K562 (cell line): ENCODE data around the gene OVCA2. TPM values are rescaled to one million over a fixed set of nuclear protein-coding genes. Genes with fewer than 3 reads are reported as not detected.

Experiments
- ATAC-seq: fragments of 200-7000 bp; cut with Tn5 transposase; 3 replicates; pipeline ENCODE4 v1.9.1; 2020; ENCODE audit warnings: moderate library complexity
- BruUV-seq: library from RNA; stranded (reverse); fragments of 400-500 nt; replicated peaks from 2 replicates; lab custom pipeline; 2021; lab: Mats Ljungman, UMichigan
- CTCF ChIA-PET: fragments of 300-600 bp; formaldehyde crosslinking; extraction: SDS; loops from one replicate; lab custom pipeline; 2021; ENCODE audit warnings: low intra/inter-chr PET ratio; lab: Yijun Ruan, JAX
- POLR2A ChIA-PET: fragments of 300-600, 350-650 bp; sonication (Branson Sonifier 250); formaldehyde crosslinking; extraction: SDS; loops from one replicate; lab custom pipeline; 2021; ENCODE audit warnings: antibody characterized with exemption, inconsistent platforms; lab: Yijun Ruan, JAX
- DNase-seq, 4 experiments: peaks; one replicate each; pipeline versions ENCODE4 v3.0.0 to v3.0.0-alpha.2; 2011 to 2018; ENCODE audit warnings: low spot score in 3 of 4, mixed read lengths in 3 of 4; ENCODE audit errors: extremely low read depth in 1 of 4
- FAIRE-seq: peaks from 2 replicates; lab custom pipeline; 2011; peaks lifted over from hg19 to GRCh38; lab: Jason Lieb, UNC
- H2AFZ ChIP-seq: 2 replicates; pipeline ENCODE4 v1.6.0; 2011; ENCODE audit warnings: low read depth, low read length, control low read depth, inconsistent platforms
- H3K27ac ChIP-seq: fragments of 200-600 bp; 3 replicates; pipeline ENCODE4 v1.8.0; 2011; ENCODE audit warnings: low read depth, mild to moderate bottlenecking, control low read depth, inconsistent platforms, low read length, moderate library complexity, mixed read lengths; ENCODE audit errors: extremely low read depth
- H3K27me3 ChIP-seq, 2 experiments: fragments of 300-600 bp in 1 of 2; 2 replicates in 1 of 2; 3 replicates in 1 of 2; pipeline versions ENCODE4 v1.6.0 to v1.8.0; 2011; ENCODE audit warnings: inconsistent platforms in 2 of 2, low read length in 2 of 2, mild to moderate bottlenecking in 1 of 2, mixed read lengths in 1 of 2, moderate library complexity in 1 of 2; ENCODE audit not compliant: control insufficient read depth in 2 of 2, insufficient read depth in 2 of 2
- H3K36me3 ChIP-seq: fragments of 300-600 bp; 3 replicates; pipeline ENCODE4 v1.8.0; 2011; ENCODE audit warnings: mild to moderate bottlenecking, low read length, inconsistent platforms; ENCODE audit not compliant: control insufficient read depth, insufficient read depth
- H3K4me1 ChIP-seq, 2 experiments: fragments of 200-600 bp in 1 of 2; replicated peaks in 1 of 2; 2 replicates in 1 of 2; 3 replicates in 1 of 2; pipeline versions ENCODE4 v1.5.1 to v1.8.0; 2011; ENCODE audit warnings: inconsistent platforms in 2 of 2, low read length in 2 of 2, mild to moderate bottlenecking in 1 of 2, mixed read lengths in 1 of 2, moderate library complexity in 1 of 2; ENCODE audit not compliant: control insufficient read depth in 2 of 2, insufficient read depth in 2 of 2
- H3K4me2 ChIP-seq: 2 replicates; pipeline ENCODE4 v1.6.1; 2011; ENCODE audit warnings: low read length, control low read depth, inconsistent platforms, mixed read lengths; ENCODE audit not compliant: insufficient read depth
- H3K4me3 ChIP-seq: fragments of 200-600 bp; sonication (generic), shearing (Covaris generic); 2 replicates; pipeline ENCODE4 v1.5.1; 2016; ENCODE audit warnings: control low read depth, inconsistent platforms
- H3K79me2 ChIP-seq: fragments of 200-600 bp; 3 replicates; pipeline ENCODE4 v1.8.0; 2011; ENCODE audit warnings: low read length, inconsistent platforms; ENCODE audit not compliant: control insufficient read depth, insufficient read depth
- H3K9ac ChIP-seq, 2 experiments: 2 replicates each; pipeline versions ENCODE4 v1.6.0 to v1.6.1; 2011; ENCODE audit warnings: low read depth in 2 of 2, low read length in 2 of 2, control low read depth in 1 of 2, inconsistent platforms in 1 of 2, mild to moderate bottlenecking in 1 of 2, mixed read lengths in 1 of 2; ENCODE audit not compliant: insufficient read depth in 1 of 2
- H3K9me1 ChIP-seq: one replicate; pipeline ENCODE4 v1.6.0; 2011; ENCODE audit warnings: inconsistent platforms, mild to moderate bottlenecking, low read length, moderate library complexity; ENCODE audit not compliant: control insufficient read depth, insufficient read depth
- H3K9me3 ChIP-seq: replicated peaks from 2 replicates; pipeline ENCODE4 v1.5.1; 2011; ENCODE audit warnings: low read depth, low read length, inconsistent platforms; ENCODE audit not compliant: control insufficient read depth, insufficient read depth
- H4K20me1 ChIP-seq: replicated peaks from 2 replicates; pipeline ENCODE4 v1.6.1; 2011; ENCODE audit warnings: low read length, inconsistent platforms, mixed read lengths; ENCODE audit not compliant: control insufficient read depth, insufficient read depth
- ARID3A ChIP-seq: IDR thresholded peaks from 2 replicates; pipeline ENCODE4 v1.6.1; 2012; ENCODE audit warnings: low read depth, low read length, improper control_type of control experiment, borderline replicate concordance
- E4F1 ChIP-seq: fragments of 250-450 bp; sonication (Bioruptor Pico); IDR thresholded peaks from 2 replicates; pipeline ENCODE4 v1.5.0; 2021; ENCODE audit warnings: mild to moderate bottlenecking, borderline replicate concordance
- GATAD2B ChIP-seq: fragments of 450-650 bp; IDR thresholded peaks from 2 replicates; pipeline ENCODE4 v1.6.1; 2017; ENCODE audit warnings: mild to moderate bottlenecking, borderline replicate concordance
- NFRKB ChIP-seq: fragments of 450-650 bp; IDR thresholded peaks from 2 replicates; pipeline ENCODE4 v1.6.1; 2016; ENCODE audit warnings: low read depth
- POLR3A ChIP-seq: IDR thresholded peaks from 2 replicates; pipeline ENCODE4 v1.6.1; 2011; ENCODE audit warnings: borderline replicate concordance, mild to moderate bottlenecking, moderate library complexity; ENCODE audit not compliant: insufficient read length, insufficient read depth; ENCODE audit errors: extremely low read depth
- SAFB ChIP-seq: fragments of 200-400 bp; formaldehyde crosslinking; IDR thresholded peaks from 2 replicates; pipeline ENCODE4 v1.6.1; 2017; ENCODE audit warnings: low read depth, low read length, borderline replicate concordance
- TOE1 ChIP-seq, 2 experiments: fragments of 450-650 bp in 1 of 2; sonication (generic) in 1 of 2; formaldehyde crosslinking in 1 of 2; IDR thresholded peaks; 2 replicates each; pipeline versions ENCODE4 v1.7.1 to v1.8.0; 2016 to 2022; ENCODE audit warnings: borderline replicate concordance in 2 of 2, mild to moderate bottlenecking in 2 of 2, antibody characterized with exemption in 1 of 2, inconsistent platforms in 1 of 2, low read depth in 1 of 2, missing genetic modification reagents in 1 of 2, moderate library complexity in 1 of 2
- WGBS: fragments of 100-300 bp; shearing (Covaris generic); methylation state at CpG from one replicate; pipeline ENCODE4 v1.1.6; 2016; ENCODE audit warnings: low coverage, mixed read lengths; ENCODE audit not compliant: insufficient coverage; ENCODE audit errors: missing lambda C conversion rate; 5-methylcytosine and 5-hydroxymethylcytosine counted together
- in situ Hi-C: fragments of 300-500 bp; cut with MboI; formaldehyde crosslinking; loops from 4 replicates; pipeline ENCODE4 v1.15.0; 2018; ENCODE audit warnings: inconsistent platforms, mixed read lengths
- intact Hi-C: fragments of 100-400 bp; cut with micrococcal nuclease; formaldehyde crosslinking; loops from 2 replicates; pipeline ENCODE4 v1.14.2; 2022
- polyA plus RNA-seq, 8 experiments: library from polyadenylated mRNA; depleted of rRNA in 4 of 8; stranded (reverse) in 5 of 8; unstranded in 3 of 8; fragments of >200 nt; fragmentation: Nextera tagmentation in 2 of 8; fragmentation: Illumina TruSeq in 1 of 8; extraction: Ambion mirVana in 2 of 8; extraction: Trizol in 1 of 8; gene quantifications; 2 replicates each; pipeline versions ENCODE4 v1.2.1 to v1.2.3, GENCODE V29; 2011 to 2014; ENCODE audit warnings: inconsistent platforms in 1 of 8, missing spikeins in 1 of 8
- total RNA-seq, 7 experiments: library from RNA; depleted of rRNA in 6 of 7; stranded (reverse); fragments of >200 nt in 6 of 7; fragmentation: Illumina TruSeq in 2 of 7; extraction: Trizol in 2 of 7; gene quantifications; 2 replicates each; pipeline versions ENCODE4 v1.2.1 to v1.2.3, GENCODE V29; 2011 to 2021; ENCODE audit warnings: low replicate concordance in 1 of 7

The OVCA2 gene
- total and polyA plus RNA-seq, 9 of the 15 experiments (the other 6 are each of a cell fraction or from before 2014, with no cell fraction given): 3.0 to 23.7 (median 14.1) TPM

GRCh38 chr17:2033153-2033552 lies 8.7 kb upstream of the OVCA2 start:
- TF ChIP-seq SAFB (no peak), E4F1 (CRISPR knock-in tag) (no peak), POLR3A (no peak), TOE1 (IDR thresholded peaks at IDR 0.05; ENCODE audit: borderline replicate concordance) (no peak), TOE1 (CRISPR knock-in tag; IDR thresholded peaks at IDR 0.05; ENCODE audit: borderline replicate concordance, low read depth) (no peak), ARID3A (no peak), NFRKB (no peak), GATAD2B (no peak)
- 0 out of 2 replicates have a peak, but pooled peaks cover 2% of the 10 kb centered on the region for H4K20me1 ChIP-seq
- WGBS: 79% methylated on average over 7 of the region's 7 CpGs
- no peaks in the 10 kb centered on the region for H3K27me3 ChIP-seq
- ChIA-PET CTCF (no interaction called here), POLR2A (interaction anchor here (0.7 kb wide), 1 partner anchor 419 kb away, joined by 3 read pairs; no protein-coding TSS in a partner anchor)
- H3K9me1 ChIP-seq: no peaks in the 10 kb centered on the region
- no peak overlapping the region for H3K4me3 ChIP-seq
- peaks cover 5 to 17% of the 10 kb centered on the region in 2 experiments; a peak in 4 of 5 replicates for H3K4me1 ChIP-seq
- no peaks in the 10 kb centered on the region for H3K9me3 ChIP-seq
- ATAC-seq (no peak), DNase-seq (no peak), FAIRE-seq (no peak)
- intact Hi-C loops: loop anchor here (5.0 kb wide), 1 partner anchor 316 kb away; no protein-coding TSS in a partner anchor
- peaks cover 16% of the 10 kb centered on the region for H3K79me2 ChIP-seq
- no peak overlapping the region for H3K4me2 ChIP-seq
- no peak overlapping the region for H3K27ac ChIP-seq
- H3K9ac ChIP-seq: no peak overlapping the region
- in situ Hi-C loops: loop anchor here (5.0 to 10.0 kb wide), 2 partner anchors 126 to 318 kb away; partner anchors contain the start of gene TLCD2
- no TSS peak for BruUV-seq
- no peak overlapping the region for H2AFZ ChIP-seq
- peaks cover 26% of the 10 kb centered on the region; the same call in 2 of the 3 replicates for H3K36me3 ChIP-seq
